HL-60 (cell line): ENCODE data around the gene AHR.
"Not testable (repeated sequence)": the region's sequence is repeated elsewhere in the genome, so short reads cannot be mapped to it uniquely, and the experiment has no call there.

Experiments
- DNase-seq, 2 experiments: peaks; one replicate each; pipeline ENCODE4 v3.0.0-alpha.2; 2010 to 2020; ENCODE audit warnings: low read depth in 1 of 2, low spot score in 1 of 2
- H3K27ac ChIP-seq: fragments of 250-450 bp; sonication (Bioruptor Pico); replicated peaks from 2 replicates; pipeline ENCODE4 v1.5.1; 2020; ENCODE audit warnings: mild to moderate bottlenecking, moderate library complexity
- H3K27me3 ChIP-seq: fragments of 250-450 bp; sonication (Bioruptor Pico); 2 replicates; pipeline ENCODE4 v1.5.1; 2021; ENCODE audit warnings: mild to moderate bottlenecking, moderate library complexity; ENCODE audit not compliant: insufficient read depth, poor library complexity, severe bottlenecking
- H3K4me3 ChIP-seq: replicated peaks from 2 replicates; pipeline ENCODE4 v1.5.1; 2011; ENCODE audit warnings: mild to moderate bottlenecking, control low read depth, low read length; ENCODE audit not compliant: insufficient read depth
- CTCF ChIP-seq: IDR thresholded peaks from one replicate; pipeline ENCODE4 v1.5.1; 2011; ENCODE audit warnings: low read length, control low read depth, inconsistent platforms; ENCODE audit not compliant: insufficient read depth
- GABPA ChIP-seq: IDR thresholded peaks from 2 replicates; pipeline ENCODE4 v1.6.1; 2012; ENCODE audit warnings: low read depth
- POLR2AphosphoS5 ChIP-seq: IDR thresholded peaks from 2 replicates; pipeline ENCODE4 v1.6.1; 2012; ENCODE audit warnings: low read depth
- REST ChIP-seq: IDR thresholded peaks from 2 replicates; pipeline ENCODE4 v1.6.1; 2012; ENCODE audit warnings: low read depth; ENCODE audit not compliant: insufficient replicate concordance
- SPI1 ChIP-seq: IDR thresholded peaks from 2 replicates; pipeline ENCODE4 v1.6.1; 2012; ENCODE audit warnings: low read depth, mild to moderate bottlenecking, borderline replicate concordance

Gene AHR

GRCh38 chr7:17350321-17350720 is 51.9 kb downstream of the AHR start:
- not testable (repeated sequence) for H3K27ac ChIP-seq, H3K4me3 ChIP-seq, H3K27me3 ChIP-seq, DNase-seq

GRCh38 chr7:17353650-17354419 is 55.4 kb downstream of the AHR start:
- not testable (repeated sequence) for H3K27me3 ChIP-seq, H3K27ac ChIP-seq, DNase-seq

GRCh38 chr7:17354473-17354872 is 56.0 kb downstream of the AHR start:
- no peak overlapping the region for H3K4me3 ChIP-seq
- H3K27me3 ChIP-seq, result no peaks in the 10 kb centered on the region
- no peak overlapping the region for H3K27ac ChIP-seq
- TF ChIP-seq REST (no peak), CTCF (no peak), POLR2AphosphoS5 (no peak), SPI1 (no peak), GABPA (no peak)
- DNase-seq, result no peak

More at GRCh38 chr7:17353650-17354419, 55.4 kb downstream of the AHR start:
- not testable (repeated sequence) for H3K4me3 ChIP-seq

GRCh38 chr7:17355050-17355449 is 56.6 kb downstream of the AHR start:
- TF ChIP-seq SPI1 (no peak), CTCF (no peak), POLR2AphosphoS5 (no peak), GABPA (no peak), REST (no peak)
- no peak overlapping the region for H3K27ac ChIP-seq
- H3K27me3 ChIP-seq, result no peaks in the 10 kb centered on the region
- no peak for DNase-seq
- H3K4me3 ChIP-seq, result no peak overlapping the region

- DNase-seq, result no peak
- H3K27ac ChIP-seq, result no peak overlapping the region
- no peaks in the 10 kb centered on the region for H3K27me3 ChIP-seq
- no peak overlapping the region for H3K4me3 ChIP-seq
- no peak for TF ChIP-seq POLR2AphosphoS5
- TF ChIP-seq SPI1, result no peak
- no peak for TF ChIP-seq CTCF
- no peak for TF ChIP-seq GABPA
- no peak for TF ChIP-seq REST
Measured at GRCh38 chr7:17357952-17358351, 59.5 kb downstream of the AHR start.
